IPS-15b (cell line): ENCODE measurements around the gene CHRM1.

ENCODE experiments used
- H3K27me3 ChIP-seq: one replicate; pipeline ENCODE4 v1.6.1; 2013; ENCODE audit warnings: low read length; ENCODE audit not compliant: control insufficient read depth, insufficient read depth
- H3K36me3 ChIP-seq: one replicate; pipeline ENCODE4 v1.6.1; 2013; ENCODE audit warnings: low read length; ENCODE audit not compliant: control insufficient read depth, insufficient read depth
- H3K4me1 ChIP-seq: one replicate; pipeline ENCODE4 v1.6.1; 2013; ENCODE audit warnings: mild to moderate bottlenecking, low read length; ENCODE audit not compliant: control insufficient read depth, insufficient read depth
- H3K4me3 ChIP-seq: one replicate; pipeline ENCODE4 v1.5.1; 2013; ENCODE audit warnings: low read depth, low read length
- H3K9ac ChIP-seq: one replicate; pipeline ENCODE4 v1.6.1; 2013; ENCODE audit warnings: low read depth, mild to moderate bottlenecking, low read length
- H3K9me3 ChIP-seq: one replicate; pipeline ENCODE4 v1.6.1; 2013; ENCODE audit warnings: mild to moderate bottlenecking, low read length; ENCODE audit not compliant: control insufficient read depth, insufficient read depth

CHRM1 gene

GRCh38 chr11:62911137-62912130 is 9.7 kb downstream of the CHRM1 start:
- Histone ChIP-seq H3K4me1 (peaks cover 10% of the 10 kb centered on the region), H3K36me3 (no peaks in the 10 kb centered on the region), H3K9me3 (no peaks in the 10 kb centered on the region), H3K27me3 (peaks cover 10% of the 10 kb centered on the region), H3K4me3 (no peak overlapping the region), H3K9ac (no peak overlapping the region)

- H3K4me1 ChIP-seq = peaks cover 14% of the 10 kb centered on the region
- H3K9me3 ChIP-seq = no peaks in the 10 kb centered on the region
- peaks cover 11% of the 10 kb centered on the region for H3K27me3 ChIP-seq
- no peaks in the 10 kb centered on the region for H3K36me3 ChIP-seq
- no peak overlapping the region for H3K4me3 ChIP-seq
- H3K9ac ChIP-seq = no peak overlapping the region
These were observed 10.9 kb downstream of the CHRM1 start for GRCh38 chr11:62910141-62910882.

- Histone ChIP-seq H3K36me3 (no peaks in the 10 kb centered on the region), H3K4me3 (peak overlapping the region; percentile 45), H3K9me3 (no peaks in the 10 kb centered on the region), H3K4me1 (peaks cover 14% of the 10 kb centered on the region), H3K9ac (peak overlapping the region; percentile 32), H3K27me3 (peaks cover 11% of the 10 kb centered on the region)
These were observed 11.9 kb downstream of the CHRM1 start for GRCh38 chr11:62909107-62909894.

- H3K4me3 ChIP-seq = no peak overlapping the region
- peaks cover 14% of the 10 kb centered on the region for H3K4me1 ChIP-seq
- H3K9ac ChIP-seq = no peak overlapping the region
- no peaks in the 10 kb centered on the region for H3K9me3 ChIP-seq
- H3K27me3 ChIP-seq = peaks cover 11% of the 10 kb centered on the region
- H3K36me3 ChIP-seq = no peaks in the 10 kb centered on the region
These were observed 12.6 kb downstream of the CHRM1 start for GRCh38 chr11:62908468-62909072.

- Histone ChIP-seq H3K9ac (no peak overlapping the region), H3K27me3 (peaks cover 11% of the 10 kb centered on the region), H3K9me3 (no peaks in the 10 kb centered on the region), H3K36me3 (no peaks in the 10 kb centered on the region), H3K4me3 (no peak overlapping the region), H3K4me1 (peaks cover 14% of the 10 kb centered on the region)
These were observed 15.1 kb downstream of the CHRM1 start for GRCh38 chr11:62905927-62906531.

- no peaks in the 10 kb centered on the region for H3K9me3 ChIP-seq
- no peaks in the 10 kb centered on the region for H3K36me3 ChIP-seq
- H3K9ac ChIP-seq = no peak overlapping the region
- peaks cover 14% of the 10 kb centered on the region for H3K4me1 ChIP-seq
- no peak overlapping the region for H3K4me3 ChIP-seq
- H3K27me3 ChIP-seq = peaks cover 11% of the 10 kb centered on the region
These were observed 15.9 kb downstream of the CHRM1 start for GRCh38 chr11:62905296-62905695.

- Histone ChIP-seq H3K4me3 (no peak overlapping the region), H3K9ac (no peak overlapping the region), H3K4me1 (peaks cover 4% of the 10 kb centered on the region), H3K9me3 (no peaks in the 10 kb centered on the region), H3K36me3 (no peaks in the 10 kb centered on the region), H3K27me3 (peaks cover 11% of the 10 kb centered on the region)
These were observed 18.2 kb downstream of the CHRM1 start for GRCh38 chr11:62902932-62903331.

- Histone ChIP-seq H3K27me3 (no peaks in the 10 kb centered on the region), H3K4me3 (no peak overlapping the region), H3K4me1 (peaks cover 6% of the 10 kb centered on the region), H3K36me3 (no peaks in the 10 kb centered on the region), H3K9me3 (no peaks in the 10 kb centered on the region), H3K9ac (no peak overlapping the region)
These were observed 23.1 kb downstream of the CHRM1 start for GRCh38 chr11:62898027-62898426.

GRCh38 chr11:62897311-62897710 is 23.9 kb downstream of the CHRM1 start:
- Histone ChIP-seq H3K4me3 (no peak overlapping the region), H3K27me3 (no peaks in the 10 kb centered on the region)

GRCh38 chr11:62896049-62896448 is 25.1 kb downstream of the CHRM1 start:
- Histone ChIP-seq H3K4me3 (no peak overlapping the region), H3K9me3 (no peaks in the 10 kb centered on the region), H3K27me3 (no peaks in the 10 kb centered on the region), H3K36me3 (no peaks in the 10 kb centered on the region), H3K4me1 (peaks cover 6% of the 10 kb centered on the region), H3K9ac (no peak overlapping the region)

More at GRCh38 chr11:62897311-62897710, 23.9 kb downstream of the CHRM1 start:
- Histone ChIP-seq H3K9me3 (no peaks in the 10 kb centered on the region), H3K9ac (no peak overlapping the region), H3K36me3 (no peaks in the 10 kb centered on the region), H3K4me1 (peaks cover 6% of the 10 kb centered on the region)

GRCh38 chr11:62895501-62895900 is 25.7 kb downstream of the CHRM1 start:
- Histone ChIP-seq H3K4me3 (no peak overlapping the region), H3K27me3 (no peaks in the 10 kb centered on the region), H3K36me3 (no peaks in the 10 kb centered on the region), H3K4me1 (peaks cover 6% of the 10 kb centered on the region), H3K9me3 (no peaks in the 10 kb centered on the region), H3K9ac (no peak overlapping the region)
